ENCODE measurements around the gene MYO9A.
A peak's percentile ranks its signal among the peaks of the same experiment; 100 is the strongest.
"Not testable (repeated sequence)": the region's sequence is repeated elsewhere in the genome, so short reads cannot be mapped to it uniquely, and the experiment has no call there.

The MYO9A gene

GRCh38 chr15:72136170-72137051, 18.5 kb upstream of the MYO9A start:
- DNase-seq = peak; percentile 93

GRCh38 chr15:72135719-72136118, 17.8 kb upstream of the MYO9A start:
- DNase-seq = peak; percentile 76

- DNase-seq = no peak
Observed at GRCh38 chr15:72133211-72133610, 15.3 kb upstream of the MYO9A start.

GRCh38 chr15:72131922-72132321, 14.0 kb upstream of the MYO9A start:
- no peak for DNase-seq

- DNase-seq = no peak
Observed at GRCh38 chr15:72130272-72130671, 12.3 kb upstream of the MYO9A start.

- DNase-seq = no peak
Observed at GRCh38 chr15:72128359-72128758, 10.4 kb upstream of the MYO9A start.

GRCh38 chr15:72127724-72128322, 9.9 kb upstream of the MYO9A start:
- DNase-seq = no peak

GRCh38 chr15:72124218-72124617, 6.3 kb upstream of the MYO9A start:
- DNase-seq = no peak

GRCh38 chr15:72117486-72118016, 399 bp downstream of the MYO9A start:
- no peak for DNase-seq

GRCh38 chr15:72116731-72117485, 1.0 kb downstream of the MYO9A start:
- DNase-seq = no peak

GRCh38 chr15:72113347-72114031, 4.5 kb downstream of the MYO9A start:
- no peak for DNase-seq

- no peak for DNase-seq
Observed at GRCh38 chr15:72112805-72113204, 5.1 kb downstream of the MYO9A start.

- DNase-seq = no peak
Observed at GRCh38 chr15:72112116-72112515, 5.8 kb downstream of the MYO9A start.

- DNase-seq = no peak
Observed at GRCh38 chr15:72110355-72110754, 7.6 kb downstream of the MYO9A start.

- no peak for DNase-seq
Observed at GRCh38 chr15:72106068-72106467, 11.9 kb downstream of the MYO9A start.

GRCh38 chr15:72105111-72105510, 12.8 kb downstream of the MYO9A start:
- no peak for DNase-seq

- DNase-seq = not testable (repeated sequence)
Observed at GRCh38 chr15:72100551-72100950, 17.4 kb downstream of the MYO9A start.

GRCh38 chr15:72099155-72099554, 18.8 kb downstream of the MYO9A start:
- DNase-seq = no peak

- no peak for DNase-seq
Observed at GRCh38 chr15:72098040-72098439, 19.9 kb downstream of the MYO9A start.

- no peak for DNase-seq
Observed at GRCh38 chr15:72096796-72097195, 21.2 kb downstream of the MYO9A start.

GRCh38 chr15:72092691-72093090, 25.3 kb downstream of the MYO9A start:
- DNase-seq = no peak

GRCh38 chr15:72092006-72092405, 25.9 kb downstream of the MYO9A start:
- DNase-seq = no peak

All from COR-L47 (cell line).